Measurements from ENCODE around the gene TARS3. TPM values are rescaled to one million over a fixed set of nuclear protein-coding genes. Genes with fewer than 3 reads are reported as not detected.

The TARS3 gene
- total RNA-seq, 4 donors from 2014 or later: 11.4 to 20.5 (median 15.3) TPM

- ATAC-seq (ENCODE audit: low FRiP score) (no peak), DNase-seq (ENCODE audit: low spot score) (no peak)
- TF ChIP-seq CTCF (IDR thresholded peaks at IDR 0.05): no peak
Observed at GRCh38 chr15:101607108-101607507, 117.2 kb downstream of the TARS3 start.

- DNase-seq (ENCODE audit: low spot score) (no peak), ATAC-seq (ENCODE audit: low FRiP score) (no peak)
- TF ChIP-seq CTCF (IDR thresholded peaks at IDR 0.05): no peak
Observed at GRCh38 chr15:101604124-101604874, 120.0 kb downstream of the TARS3 start.

Small RNA genes within 50 kb of the gene (small RNA-seq; reads per million reads assigned to genes)
- gene RN7SL209P: not detected
- gene RNU6-807P: not detected

Other genes with a start within 250 kb of the TARS3 start
- gene PCSK6, start 234.8 kb downstream of the TARS3 start, total RNA-seq: 10 to 100 TPM in 3 of 4 donors, 1 to 10 TPM in 1; 9.7 to 20.5 (median 13.1) TPM
- gene TM2D3, start 72.1 kb downstream of the TARS3 start, total RNA-seq: 10 to 100 TPM; 32.6 to 47.3 (median 46.2) TPM
- not detected for gene OR4F6, start 79.0 kb upstream of the TARS3 start, total RNA-seq
- not detected for gene OR4F15, start 87.7 kb upstream of the TARS3 start, total RNA-seq